Trophoblast cell (in vitro differentiated cells and primary cell): Measurements from ENCODE around the gene GGN.

Experiments used
- DNase-seq, 2 donors: peaks; one replicate each; pipeline ENCODE4 v3.0.0-alpha.2; 2016
- H2AFZ ChIP-seq: 2 replicates; pipeline ENCODE4 v1.6.1; 2013; ENCODE audit warnings: low read length, moderate library complexity, mild to moderate bottlenecking; ENCODE audit not compliant: insufficient read depth, poor library complexity
- H2AK5ac ChIP-seq: 2 replicates; pipeline ENCODE4 v1.6.1; 2013; ENCODE audit warnings: mild to moderate bottlenecking, low read length
- H2BK120ac ChIP-seq: 2 replicates; pipeline ENCODE4 v1.6.1; 2013; ENCODE audit warnings: low read length, mild to moderate bottlenecking, moderate library complexity; ENCODE audit not compliant: insufficient read depth, poor library complexity
- H2BK12ac ChIP-seq: 2 replicates; pipeline ENCODE4 v1.6.1; 2013; ENCODE audit warnings: mild to moderate bottlenecking, low read length, moderate library complexity
- H2BK5ac ChIP-seq: 2 replicates; pipeline ENCODE4 v1.6.1; 2013; ENCODE audit warnings: low read length, low read depth, moderate library complexity, mild to moderate bottlenecking; ENCODE audit not compliant: poor library complexity
- H3K14ac ChIP-seq: 2 replicates; pipeline ENCODE4 v1.6.1; 2013; ENCODE audit warnings: mild to moderate bottlenecking, low read length
- H3K18ac ChIP-seq: 2 replicates; pipeline ENCODE4 v1.6.1; 2013; ENCODE audit warnings: mild to moderate bottlenecking, low read length
- H3K23ac ChIP-seq: 2 replicates; pipeline ENCODE4 v1.6.1; 2013; ENCODE audit warnings: low read length
- H3K27ac ChIP-seq: 2 replicates; pipeline ENCODE4 v1.5.1; 2013; ENCODE audit warnings: low read depth, mild to moderate bottlenecking, inconsistent platforms, low read length, moderate library complexity
- H3K27me3 ChIP-seq: 2 replicates; pipeline ENCODE4 v1.6.1; 2013; ENCODE audit warnings: inconsistent platforms, mild to moderate bottlenecking, low read length, moderate library complexity; ENCODE audit not compliant: insufficient read depth
- H3K36me3 ChIP-seq, 2 experiments: 1 replicate in 1 of 2; 2 replicates in 1 of 2; pipeline ENCODE4 v1.6.1; 2013; ENCODE audit warnings: low read length in 2 of 2, mild to moderate bottlenecking in 2 of 2, moderate library complexity in 1 of 2; ENCODE audit not compliant: insufficient read depth in 2 of 2, control insufficient read depth in 1 of 2
- H3K4ac ChIP-seq: 2 replicates; pipeline ENCODE4 v1.6.1; 2013; ENCODE audit warnings: low read depth, mild to moderate bottlenecking, low read length, moderate library complexity
- H3K4me1 ChIP-seq, 2 experiments: 1 replicate in 1 of 2; 2 replicates in 1 of 2; pipeline ENCODE4 v1.6.1; 2013; ENCODE audit warnings: low read length in 2 of 2, mild to moderate bottlenecking in 2 of 2, moderate library complexity in 1 of 2; ENCODE audit not compliant: insufficient read depth in 2 of 2, control insufficient read depth in 1 of 2
- H3K4me2 ChIP-seq: 2 replicates; pipeline ENCODE4 v1.6.1; 2013; ENCODE audit warnings: inconsistent platforms, mild to moderate bottlenecking, low read length, moderate library complexity
- H3K4me3 ChIP-seq: 2 replicates; pipeline ENCODE4 v1.5.1; 2013; ENCODE audit warnings: mild to moderate bottlenecking, low read depth, low read length, inconsistent platforms
- H3K79me1 ChIP-seq: one replicate; pipeline ENCODE4 v1.6.1; 2013; ENCODE audit warnings: low read length
- H3K79me2 ChIP-seq: 2 replicates; pipeline ENCODE4 v1.6.1; 2013; ENCODE audit warnings: low read length, mild to moderate bottlenecking; ENCODE audit not compliant: control insufficient read depth, insufficient read depth, poor library complexity
- H3K9ac ChIP-seq: 2 replicates; pipeline ENCODE4 v1.6.1; 2013; ENCODE audit warnings: mild to moderate bottlenecking, low read length
- H3K9me3 ChIP-seq: 2 replicates; pipeline ENCODE4 v1.6.1; 2013; ENCODE audit warnings: low read depth, mild to moderate bottlenecking, control low read depth, inconsistent platforms, low read length; ENCODE audit not compliant: insufficient read depth
- H4K12ac ChIP-seq: 2 replicates; pipeline ENCODE4 v1.6.1; 2013; ENCODE audit warnings: low read depth, mild to moderate bottlenecking, low read length, moderate library complexity
- H4K8ac ChIP-seq: 2 replicates; pipeline ENCODE4 v1.6.1; 2013; ENCODE audit warnings: low read depth, mild to moderate bottlenecking, low read length, moderate library complexity
- H4K91ac ChIP-seq: one replicate; pipeline ENCODE4 v1.6.1; 2013; ENCODE audit warnings: low read depth, mild to moderate bottlenecking, low read length, moderate library complexity
- WGBS: extraction: QIAGEN DNeasy Blood & Tissue Kit; methylation state at CpG from one replicate; pipeline ENCODE4 v1.1.7; 2013; ENCODE audit warnings: missing lambda C conversion rate; ENCODE audit not compliant: insufficient read length, insufficient coverage; ENCODE audit errors: extremely low coverage; 5-methylcytosine and 5-hydroxymethylcytosine counted together

GGN gene

GRCh38 chr19:38360839-38361631, 26.8 kb downstream of the GGN start:
- H2BK120ac ChIP-seq = no peak overlapping the region
- no peak overlapping the region for H2BK5ac ChIP-seq
- H3K4ac ChIP-seq = no peak overlapping the region
- H3K18ac ChIP-seq = no peak overlapping the region
- no peak overlapping the region for H2BK12ac ChIP-seq
- no CpG with 5 or more reads among the region's 23 CpGs for WGBS
- H2AK5ac ChIP-seq = no peak overlapping the region
- no peaks in the 10 kb centered on the region for H3K79me2 ChIP-seq
- no peaks in the 10 kb centered on the region for H3K36me3 ChIP-seq
- no peak for DNase-seq
- peaks cover 4% of the 10 kb centered on the region for H3K79me1 ChIP-seq
- peak overlapping the region; percentile 66 for H3K4me3 ChIP-seq
- no peak overlapping the region for H3K27ac ChIP-seq
- peaks cover 3% of the 10 kb centered on the region for H3K27me3 ChIP-seq
- H3K23ac ChIP-seq = no peak overlapping the region
- H4K91ac ChIP-seq = no peak overlapping the region
- peak overlapping the region; percentile 94 for H3K4me2 ChIP-seq
- H3K14ac ChIP-seq = no peak overlapping the region
- peaks cover 4 to 9% of the 10 kb centered on the region in 2 experiments for H3K4me1 ChIP-seq
- no peak overlapping the region for H4K12ac ChIP-seq
- H4K8ac ChIP-seq = no peak overlapping the region
- H2AFZ ChIP-seq = peak overlapping the region; percentile 38
- H3K9ac ChIP-seq = no peak overlapping the region
- H3K9me3 ChIP-seq = peaks cover 4% of the 10 kb centered on the region

GRCh38 chr19:38360351-38360750, 27.5 kb downstream of the GGN start:
- no peak overlapping the region for H3K4me2 ChIP-seq
- H3K14ac ChIP-seq = no peak overlapping the region
- no peak overlapping the region for H4K12ac ChIP-seq
- no peak overlapping the region for H2AFZ ChIP-seq
- no peak overlapping the region for H2BK12ac ChIP-seq
- no peak overlapping the region for H2BK5ac ChIP-seq
- H3K36me3 ChIP-seq = no peaks in the 10 kb centered on the region
- H3K9ac ChIP-seq = no peak overlapping the region
- no peaks in the 10 kb centered on the region for H3K79me2 ChIP-seq
- no peak overlapping the region for H2BK120ac ChIP-seq
- H3K4me1 ChIP-seq = peaks cover 4 to 9% of the 10 kb centered on the region in 2 experiments
- no peak for DNase-seq
- WGBS = no CpG with 5 or more reads among the region's 9 CpGs
- H3K4me3 ChIP-seq = no peak overlapping the region
- no peak overlapping the region for H2AK5ac ChIP-seq
- H3K4ac ChIP-seq = no peak overlapping the region
- H4K91ac ChIP-seq = no peak overlapping the region
- no peak overlapping the region for H3K18ac ChIP-seq
- H4K8ac ChIP-seq = no peak overlapping the region
- H3K79me1 ChIP-seq = peaks cover 4% of the 10 kb centered on the region
- peaks cover 4% of the 10 kb centered on the region for H3K9me3 ChIP-seq
- H3K27ac ChIP-seq = no peak overlapping the region
- peaks cover 3% of the 10 kb centered on the region for H3K27me3 ChIP-seq
- H3K23ac ChIP-seq = no peak overlapping the region

GRCh38 chr19:38359242-38360021, 28.4 kb downstream of the GGN start:
- Histone ChIP-seq H4K91ac (no peak overlapping the region), H3K4me2 (no peak overlapping the region), H3K27ac (no peak overlapping the region), H3K79me2 (no peaks in the 10 kb centered on the region), H2BK120ac (no peak overlapping the region), H2AK5ac (no peak overlapping the region), H3K9ac (no peak overlapping the region), H4K8ac (no peak overlapping the region), H2BK5ac (no peak overlapping the region), H3K27me3 (peaks cover 3% of the 10 kb centered on the region), H3K18ac (no peak overlapping the region), H4K12ac (no peak overlapping the region), H2AFZ (no peak overlapping the region), H3K36me3 (no peaks in the 10 kb centered on the region), H3K79me1 (peaks cover 4% of the 10 kb centered on the region), H3K14ac (no peak overlapping the region), H3K4me1 (peaks cover 4 to 9% of the 10 kb centered on the region in 2 experiments), H3K23ac (no peak overlapping the region), H3K4ac (no peak overlapping the region), H3K9me3 (no peaks in the 10 kb centered on the region), H2BK12ac (no peak overlapping the region), H3K4me3 (no peak overlapping the region)
- WGBS = no CpG with 5 or more reads among the region's 18 CpGs
- no peak for DNase-seq

DNA sequence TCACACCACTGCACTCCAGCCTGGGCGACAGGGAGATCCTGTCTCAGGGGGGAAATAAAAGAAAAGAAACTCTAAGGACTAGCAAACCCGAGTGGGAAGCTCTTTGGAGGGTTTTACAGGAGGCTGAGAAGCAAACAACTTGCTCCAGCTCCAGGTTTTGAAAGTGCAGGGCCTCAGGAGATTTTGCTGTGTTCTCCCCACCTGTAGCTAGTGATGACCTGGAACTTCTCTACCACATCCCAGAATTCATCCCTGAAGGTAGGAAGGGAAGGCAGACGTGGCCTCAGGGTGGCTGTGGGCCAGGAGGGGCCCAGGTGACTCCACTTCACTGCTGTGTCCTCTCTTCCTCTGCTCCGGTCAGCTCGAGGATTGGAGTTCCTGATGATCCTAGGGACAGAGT, 29.8 kb downstream of the GGN start:
- Histone ChIP-seq H4K91ac (no peak overlapping the region), H3K18ac (no peak overlapping the region), H3K4me2 (no peak overlapping the region), H2BK5ac (no peak overlapping the region), H4K12ac (no peak overlapping the region), H3K79me2 (no peaks in the 10 kb centered on the region), H2AFZ (no peak overlapping the region), H3K27ac (no peak overlapping the region), H3K27me3 (peaks cover 3% of the 10 kb centered on the region), H3K36me3 (no peaks in the 10 kb centered on the region), H4K8ac (no peak overlapping the region), H2AK5ac (no peak overlapping the region), H3K4ac (no peak overlapping the region), H3K14ac (no peak overlapping the region), H3K9me3 (no peaks in the 10 kb centered on the region), H3K79me1 (peaks cover 4% of the 10 kb centered on the region), H3K4me3 (no peak overlapping the region), H2BK120ac (no peak overlapping the region), H3K9ac (no peak overlapping the region), H2BK12ac (no peak overlapping the region), H3K23ac (no peak overlapping the region), H3K4me1 (peaks cover 4 to 9% of the 10 kb centered on the region in 2 experiments)
- no CpG with 5 or more reads among the region's 5 CpGs for WGBS
- no peak for DNase-seq
